Effector memory CD4-positive, alpha-beta T cell (primary cell): ENCODE results near the gene SMIM34.
"Not testable (repeated sequence)": the region's sequence is repeated elsewhere in the genome, so short reads cannot be mapped to it uniquely, and the experiment has no call there.

Source experiments
- DNase-seq, 3 donors: peaks; one replicate each; pipeline ENCODE4 v3.0.0-alpha.2; 2020
- H3K27ac ChIP-seq: 2 replicates; pipeline ENCODE4 v1.7.0; 2013; ENCODE audit warnings: mild to moderate bottlenecking, low read length, moderate library complexity; ENCODE audit not compliant: insufficient read depth, poor library complexity, severe bottlenecking
- H3K27me3 ChIP-seq: replicated peaks from 2 replicates; pipeline ENCODE4 v1.7.0; 2013; ENCODE audit warnings: mild to moderate bottlenecking, low read length; ENCODE audit not compliant: insufficient read depth, control insufficient read depth, poor library complexity, severe bottlenecking
- H3K36me3 ChIP-seq: 2 replicates; pipeline ENCODE4 v1.7.0; 2013; ENCODE audit warnings: mild to moderate bottlenecking, low read length, moderate library complexity; ENCODE audit not compliant: control insufficient read depth, insufficient read depth
- H3K4me1 ChIP-seq: 2 replicates; pipeline ENCODE4 v1.7.0; 2013; ENCODE audit warnings: low read length, mild to moderate bottlenecking; ENCODE audit not compliant: control insufficient read depth, insufficient read depth, poor library complexity, severe bottlenecking
- H3K4me3 ChIP-seq: 2 replicates; pipeline ENCODE4 v1.7.0; 2013; ENCODE audit warnings: low read length, low read depth, mild to moderate bottlenecking; ENCODE audit not compliant: insufficient read depth, poor library complexity, severe bottlenecking
- H3K9me3 ChIP-seq: 2 replicates; pipeline ENCODE4 v1.7.0; 2013; ENCODE audit warnings: mild to moderate bottlenecking, low read length, moderate library complexity; ENCODE audit not compliant: control insufficient read depth

SMIM34 gene

DNA sequence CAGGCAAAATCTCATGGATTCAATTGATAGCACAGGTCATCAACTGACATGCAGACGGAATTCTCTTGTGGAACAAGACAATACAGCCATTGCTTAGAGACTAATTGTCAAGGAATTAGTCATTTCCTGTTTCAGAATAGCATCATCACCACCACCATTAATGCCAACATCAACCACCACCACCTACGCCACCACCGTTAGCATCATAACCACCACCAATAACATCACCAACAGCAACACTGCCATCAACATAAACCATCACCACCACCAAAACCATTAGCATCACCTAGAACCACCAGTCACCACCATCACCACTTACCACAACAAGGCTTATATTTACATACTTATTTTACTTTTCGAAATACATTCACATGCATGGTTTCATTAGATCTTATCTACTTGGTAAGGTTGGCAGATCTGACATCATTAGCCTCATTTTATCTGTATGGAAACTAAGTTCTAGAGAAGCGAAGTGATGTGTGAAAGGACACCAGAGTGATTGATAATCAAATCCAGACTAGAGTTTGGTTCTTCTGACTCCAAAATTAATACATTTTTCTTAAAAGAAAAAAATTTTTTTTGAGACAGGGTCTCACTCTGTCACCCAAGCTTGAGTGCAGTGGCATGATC, 6.2 kb downstream of the SMIM34 start:
- H3K9me3 ChIP-seq, H3K36me3 ChIP-seq, H3K27ac ChIP-seq: not testable (repeated sequence)

DNA sequence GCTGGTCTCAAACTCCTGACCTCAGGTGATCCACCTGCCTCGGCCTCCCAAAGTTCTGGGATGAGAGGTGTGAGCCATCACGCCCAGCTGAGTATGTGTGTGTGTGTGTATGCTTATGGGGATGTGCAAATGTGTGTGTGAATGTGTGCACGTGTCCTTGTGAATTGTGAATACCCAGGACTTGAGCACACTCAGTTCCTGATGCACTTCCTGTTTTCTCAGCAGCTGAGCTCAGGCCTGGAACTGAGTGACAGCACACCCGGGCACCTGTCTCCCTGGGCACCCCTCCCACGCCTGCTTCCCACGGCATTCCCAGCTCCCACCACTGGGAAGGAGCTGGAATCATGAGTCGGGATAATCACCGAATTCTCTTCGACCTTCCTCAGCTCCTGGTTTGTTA, 16.5 kb downstream of the SMIM34 start:
- H3K4me3 ChIP-seq, H3K9me3 ChIP-seq, H3K36me3 ChIP-seq, H3K4me1 ChIP-seq, H3K27ac ChIP-seq, H3K27me3 ChIP-seq, DNase-seq: not testable (repeated sequence)

More for the DNA sequence above, 6.2 kb downstream of the SMIM34 start:
- H3K4me1 ChIP-seq, H3K27me3 ChIP-seq, H3K4me3 ChIP-seq, DNase-seq: not testable (repeated sequence)

DNA sequence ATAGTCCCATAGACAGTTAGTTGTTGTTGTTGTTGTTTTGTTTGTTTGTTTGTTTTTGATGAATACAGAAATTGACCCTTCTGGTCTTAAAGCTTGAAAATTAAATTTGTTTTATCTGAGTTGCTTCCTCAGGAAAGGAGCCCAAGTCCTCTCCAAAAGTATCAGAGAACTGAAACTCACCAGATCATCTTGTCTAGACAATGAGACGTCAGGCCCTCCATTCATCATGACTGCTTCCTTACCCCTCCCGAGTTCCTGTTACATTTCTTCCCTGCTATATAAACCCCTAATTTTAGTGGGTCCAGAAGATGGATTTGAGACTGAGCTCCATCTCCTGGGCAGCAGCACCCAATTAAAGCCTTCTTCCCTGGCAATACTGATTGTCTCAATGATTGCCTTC, 17.1 kb downstream of the SMIM34 start:
- not testable (repeated sequence) for H3K9me3 ChIP-seq, H3K4me3 ChIP-seq, H3K27me3 ChIP-seq, DNase-seq, H3K4me1 ChIP-seq, H3K27ac ChIP-seq, H3K36me3 ChIP-seq

DNA sequence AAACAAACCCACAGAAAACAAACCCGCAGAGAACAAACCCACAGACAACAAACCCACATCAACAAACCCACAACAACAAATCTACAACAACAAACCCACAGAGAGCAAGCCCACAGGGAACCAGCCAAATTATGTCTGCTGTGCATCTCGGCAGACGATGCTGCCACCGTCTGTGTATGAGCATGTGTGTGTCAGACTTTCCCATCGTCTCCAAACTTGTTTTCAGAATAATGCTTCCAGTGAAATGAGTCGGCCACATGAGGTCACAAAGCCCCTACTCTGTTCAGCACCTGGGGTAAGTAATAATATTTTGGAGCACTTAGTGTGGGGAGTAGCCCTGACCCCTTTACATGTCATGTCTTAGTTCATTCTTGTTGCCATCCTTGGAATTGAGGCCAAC, 17.6 kb downstream of the SMIM34 start:
- not testable (repeated sequence) for DNase-seq, H3K27me3 ChIP-seq, H3K36me3 ChIP-seq, H3K27ac ChIP-seq, H3K9me3 ChIP-seq, H3K4me3 ChIP-seq, H3K4me1 ChIP-seq

DNA sequence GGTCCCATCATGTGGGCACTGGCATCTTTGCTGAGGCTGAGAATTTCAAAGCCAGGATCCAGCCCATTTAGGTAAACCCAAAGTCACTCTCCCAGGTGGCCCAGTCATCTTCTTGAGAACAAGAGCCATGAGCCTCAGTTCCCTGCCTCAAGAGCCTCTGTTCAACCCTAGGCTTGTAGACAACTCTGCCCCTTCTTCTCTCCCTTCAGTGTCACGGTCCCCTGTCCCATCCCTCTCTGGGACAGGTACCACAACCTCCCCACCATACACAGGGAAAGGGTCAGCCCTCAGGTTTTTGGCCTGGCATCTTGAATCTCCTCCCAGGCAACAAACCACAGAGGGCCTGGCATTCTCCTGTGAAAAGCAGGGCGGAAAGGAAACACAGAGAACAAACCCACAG, 18.1 kb downstream of the SMIM34 start:
- H3K9me3 ChIP-seq, H3K27me3 ChIP-seq, H3K4me3 ChIP-seq, H3K4me1 ChIP-seq, DNase-seq, H3K27ac ChIP-seq, H3K36me3 ChIP-seq: not testable (repeated sequence)

DNA sequence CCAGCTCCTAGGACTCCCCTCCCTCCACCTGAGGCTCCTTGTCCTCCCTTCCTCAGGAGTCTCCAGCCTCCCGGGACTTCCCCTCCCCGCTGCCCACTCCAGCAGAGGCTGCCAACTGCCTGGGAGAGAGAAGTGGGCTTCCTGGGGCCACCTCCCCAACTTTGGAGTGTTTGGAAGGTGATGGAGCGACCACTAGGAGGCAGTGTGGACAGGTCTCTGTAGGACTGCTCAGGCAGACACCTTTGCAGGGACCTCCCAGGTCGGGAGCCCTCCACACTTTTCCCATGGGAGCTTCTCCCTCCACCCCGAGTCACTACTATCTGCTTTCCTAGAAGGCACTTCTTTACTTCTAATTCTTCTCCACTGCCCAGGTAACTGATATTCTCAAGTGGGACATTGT, 19.0 kb downstream of the SMIM34 start:
- DNase-seq: not testable (repeated sequence)

DNA sequence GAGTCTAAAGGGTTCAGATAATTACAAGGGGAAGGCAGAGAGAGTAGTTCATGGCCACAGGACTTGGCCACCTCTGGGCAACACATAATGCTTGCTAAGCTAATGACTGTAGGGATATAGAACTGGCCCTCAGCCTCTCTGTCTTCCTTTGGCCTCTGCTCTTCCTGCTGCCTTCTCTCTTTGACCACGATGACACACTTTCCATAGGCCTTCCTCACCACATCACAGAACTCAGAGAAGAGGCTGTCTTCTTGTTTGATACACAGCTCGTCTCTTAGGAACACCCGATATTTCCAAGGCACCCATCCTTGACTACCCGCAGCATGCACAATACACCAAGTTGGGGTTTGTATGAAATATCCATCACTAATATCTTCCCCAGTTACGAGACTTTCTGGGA, 23.2 kb downstream of the SMIM34 start:
- not testable (repeated sequence) for H3K27ac ChIP-seq, DNase-seq, H3K27me3 ChIP-seq, H3K4me1 ChIP-seq, H3K36me3 ChIP-seq, H3K4me3 ChIP-seq, H3K9me3 ChIP-seq

More for the DNA sequence above, 19.0 kb downstream of the SMIM34 start:
- not testable (repeated sequence) for H3K4me3 ChIP-seq, H3K27ac ChIP-seq, H3K36me3 ChIP-seq, H3K9me3 ChIP-seq, H3K4me1 ChIP-seq, H3K27me3 ChIP-seq

DNA sequence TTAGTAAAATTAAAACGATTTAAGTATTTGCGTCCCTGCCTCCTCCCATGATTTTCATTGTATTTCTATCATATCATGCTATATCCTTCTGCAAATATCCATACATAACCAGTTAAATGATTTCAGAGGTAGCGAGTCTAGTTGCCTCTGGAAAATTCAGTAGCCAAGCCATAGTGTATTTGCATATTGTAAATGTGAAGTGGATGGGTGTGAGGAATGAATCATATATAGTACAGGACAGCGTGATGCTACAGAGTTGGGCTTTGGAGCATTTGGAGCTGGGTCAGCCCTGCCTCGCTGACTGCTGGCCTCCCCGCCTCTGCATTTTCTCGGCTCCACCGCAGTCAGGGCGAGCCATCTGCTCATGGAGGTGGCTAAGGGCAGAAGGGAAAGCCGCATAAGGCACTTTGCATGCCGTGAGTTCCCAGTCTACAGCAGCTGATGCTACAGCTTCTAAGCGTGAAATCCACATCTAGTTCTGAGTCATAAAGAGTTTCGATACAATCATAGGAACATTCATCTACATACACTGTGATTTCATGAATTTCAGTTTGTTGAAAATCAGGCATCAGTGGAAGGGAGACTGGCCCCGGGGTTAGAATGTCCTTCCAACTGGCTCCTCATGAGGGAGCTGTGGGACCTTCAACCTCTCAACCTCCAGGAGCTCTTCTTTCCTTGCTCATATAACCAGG, 39.9 kb downstream of the SMIM34 start:
- H3K9me3 ChIP-seq, H3K27ac ChIP-seq: not testable (repeated sequence)

DNA sequence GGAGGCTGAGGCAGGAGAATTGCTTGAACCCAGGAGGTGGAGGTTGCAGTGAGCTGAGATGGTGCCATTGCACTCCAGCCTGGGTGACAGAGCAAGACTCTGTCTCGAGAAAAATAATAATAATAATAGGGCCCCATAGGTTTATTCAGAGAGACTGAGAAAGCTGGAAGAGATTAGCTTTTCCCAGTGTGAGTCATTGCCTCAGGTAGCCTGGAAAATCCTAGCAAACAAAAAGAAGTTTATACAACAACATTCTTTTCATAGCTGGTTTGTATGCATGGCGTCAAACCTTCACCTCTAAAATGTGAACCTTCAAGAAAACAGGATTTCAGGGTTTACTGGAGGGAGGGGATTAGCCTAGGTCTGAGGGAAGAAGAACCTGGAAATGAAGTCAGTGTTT, 40.6 kb downstream of the SMIM34 start:
- not testable (repeated sequence) for H3K4me1 ChIP-seq, H3K27me3 ChIP-seq, H3K4me3 ChIP-seq, H3K27ac ChIP-seq, H3K9me3 ChIP-seq, H3K36me3 ChIP-seq, DNase-seq

More for the DNA sequence above, 39.9 kb downstream of the SMIM34 start:
- not testable (repeated sequence) for H3K4me1 ChIP-seq, H3K4me3 ChIP-seq, H3K36me3 ChIP-seq, H3K27me3 ChIP-seq, DNase-seq

DNA sequence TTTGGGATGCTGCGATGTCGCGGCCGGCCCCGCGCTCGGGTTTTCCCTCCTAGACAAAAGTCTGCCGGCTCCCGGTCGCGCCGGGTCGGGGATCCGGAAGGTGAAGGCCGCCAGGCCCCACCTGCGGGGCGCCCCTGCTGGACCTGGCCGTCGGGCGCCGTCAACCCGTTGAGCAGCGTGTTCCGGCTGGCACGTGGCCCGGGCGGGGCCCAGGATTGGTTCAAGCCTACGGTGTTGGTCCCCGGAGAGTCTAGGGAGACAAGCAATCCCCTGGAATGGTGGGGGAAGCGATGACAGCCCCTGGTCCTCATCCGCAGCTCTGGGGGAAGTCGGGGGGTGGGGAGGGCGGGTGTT, 48.2 kb downstream of the SMIM34 start:
- not testable (repeated sequence) for H3K4me3 ChIP-seq, H3K4me1 ChIP-seq, DNase-seq, H3K9me3 ChIP-seq, H3K27me3 ChIP-seq, H3K36me3 ChIP-seq, H3K27ac ChIP-seq
